Muscle layer of colon (tissue), 2 donors: ENCODE results near the gene RALGPS1.
"Not testable (repeated sequence)": the region's sequence is repeated elsewhere in the genome, so short reads cannot be mapped to it uniquely, and the experiment has no call there.

Source experiments
- H3K27ac ChIP-seq: one replicate; pipeline ENCODE4 v1.7.0; 2013; ENCODE audit warnings: low read depth, mild to moderate bottlenecking, low read length, moderate library complexity
- H3K27me3 ChIP-seq, 2 donors: one replicate each; pipeline ENCODE4 v1.7.0; 2013; ENCODE audit warnings: low read length in 2 of 2, mild to moderate bottlenecking in 2 of 2; ENCODE audit not compliant: insufficient read depth in 2 of 2, control insufficient read depth in 1 of 2
- H3K36me3 ChIP-seq: one replicate; pipeline ENCODE4 v1.7.0; 2013; ENCODE audit warnings: mild to moderate bottlenecking, low read length; ENCODE audit not compliant: insufficient read depth
- H3K4me1 ChIP-seq: one replicate; pipeline ENCODE4 v1.7.0; 2013; ENCODE audit warnings: mild to moderate bottlenecking, low read length; ENCODE audit not compliant: insufficient read depth
- H3K4me3 ChIP-seq, 2 donors: one replicate each; pipeline ENCODE4 v1.7.0; 2013; ENCODE audit warnings: low read length in 2 of 2, low read depth in 1 of 2, mild to moderate bottlenecking in 1 of 2, moderate library complexity in 1 of 2
- H3K9ac ChIP-seq: one replicate; pipeline ENCODE4 v1.7.0; 2013; ENCODE audit warnings: low read length
- H3K9me3 ChIP-seq: one replicate; pipeline ENCODE4 v1.7.0; 2013; ENCODE audit warnings: mild to moderate bottlenecking, low read length
- donor health status: abdominal sarcoma.
- donor health status: Adenocarcinoma of cecum.

The RALGPS1 gene

GRCh38 chr9:127166111-127166510, 251.5 kb downstream of the RALGPS1 start:
- peaks cover 8% of the 10 kb centered on the region for H3K4me1 ChIP-seq
- no peak overlapping the region for H3K4me3 ChIP-seq
- H3K9ac ChIP-seq = no peak overlapping the region

GRCh38 chr9:127166651-127167524, 252.3 kb downstream of the RALGPS1 start:
- no peaks in the 10 kb centered on the region for H3K36me3 ChIP-seq

More at GRCh38 chr9:127166111-127166510, 251.5 kb downstream of the RALGPS1 start:
- no peaks in the 10 kb centered on the region for H3K27me3 ChIP-seq
- H3K27ac ChIP-seq = no peak overlapping the region
- no peaks in the 10 kb centered on the region for H3K36me3 ChIP-seq
- no peaks in the 10 kb centered on the region for H3K9me3 ChIP-seq

GRCh38 chr9:127167560-127168326, 253.2 kb downstream of the RALGPS1 start:
- H3K4me1 ChIP-seq = peaks cover 10% of the 10 kb centered on the region
- no peak overlapping the region for H3K4me3 ChIP-seq
- H3K27ac ChIP-seq = no peak overlapping the region
- no peaks in the 10 kb centered on the region for H3K36me3 ChIP-seq
- H3K9me3 ChIP-seq = no peaks in the 10 kb centered on the region
- no peaks in the 10 kb centered on the region for H3K27me3 ChIP-seq
- H3K9ac ChIP-seq = no peak overlapping the region

More at GRCh38 chr9:127166651-127167524, 252.3 kb downstream of the RALGPS1 start:
- Histone ChIP-seq H3K9ac (no peak overlapping the region), H3K27ac (no peak overlapping the region), H3K4me1 (peaks cover 7% of the 10 kb centered on the region), H3K9me3 (no peaks in the 10 kb centered on the region), H3K27me3 (no peaks in the 10 kb centered on the region), H3K4me3 (no peak overlapping the region)

- Histone ChIP-seq H3K4me1 (peaks cover 15% of the 10 kb centered on the region), H3K4me3 (no peak overlapping the region), H3K27me3 (no peaks in the 10 kb centered on the region), H3K9me3 (no peaks in the 10 kb centered on the region), H3K36me3 (no peaks in the 10 kb centered on the region), H3K9ac (no peak overlapping the region), H3K27ac (no peak overlapping the region)
Measured at GRCh38 chr9:127168756-127169574, 254.4 kb downstream of the RALGPS1 start.

- Histone ChIP-seq H3K4me3 (no peak overlapping the region), H3K36me3 (no peaks in the 10 kb centered on the region), H3K9ac (no peak overlapping the region)
Measured at GRCh38 chr9:127169575-127169883, 254.9 kb downstream of the RALGPS1 start.

GRCh38 chr9:127170103-127170502, 255.5 kb downstream of the RALGPS1 start:
- no peak overlapping the region for H3K27ac ChIP-seq
- H3K36me3 ChIP-seq = no peaks in the 10 kb centered on the region
- no peak overlapping the region for H3K4me3 ChIP-seq
- no peaks in the 10 kb centered on the region for H3K27me3 ChIP-seq
- no peaks in the 10 kb centered on the region for H3K9me3 ChIP-seq
- H3K4me1 ChIP-seq = peaks cover 15% of the 10 kb centered on the region
- H3K9ac ChIP-seq = no peak overlapping the region

More at GRCh38 chr9:127169575-127169883, 254.9 kb downstream of the RALGPS1 start:
- Histone ChIP-seq H3K27ac (no peak overlapping the region), H3K27me3 (no peaks in the 10 kb centered on the region), H3K4me1 (peaks cover 15% of the 10 kb centered on the region), H3K9me3 (no peaks in the 10 kb centered on the region)

- Histone ChIP-seq H3K9ac (no peak overlapping the region), H3K36me3 (no peaks in the 10 kb centered on the region), H3K9me3 (no peaks in the 10 kb centered on the region), H3K4me1 (peaks cover 15% of the 10 kb centered on the region), H3K27ac (no peak overlapping the region), H3K27me3 (no peaks in the 10 kb centered on the region), H3K4me3 (no peak overlapping the region)
Measured at GRCh38 chr9:127170652-127171051, 256.1 kb downstream of the RALGPS1 start.

GRCh38 chr9:127171348-127171747, 256.8 kb downstream of the RALGPS1 start:
- not testable (repeated sequence) for H3K27me3 ChIP-seq, H3K4me3 ChIP-seq, H3K9me3 ChIP-seq, H3K27ac ChIP-seq, H3K9ac ChIP-seq, H3K36me3 ChIP-seq
- H3K4me1 ChIP-seq = peaks cover 15% of the 10 kb centered on the region

GRCh38 chr9:127172066-127172707, 257.6 kb downstream of the RALGPS1 start:
- H3K4me3 ChIP-seq = no peak overlapping the region
- peaks cover 15% of the 10 kb centered on the region for H3K4me1 ChIP-seq
- no peaks in the 10 kb centered on the region for H3K36me3 ChIP-seq
- H3K27ac ChIP-seq = peak overlapping the region; percentile 8
- H3K9me3 ChIP-seq = no peaks in the 10 kb centered on the region
- H3K27me3 ChIP-seq = no peaks in the 10 kb centered on the region
- H3K9ac ChIP-seq = no peak overlapping the region

GRCh38 chr9:127173063-127173462, 258.5 kb downstream of the RALGPS1 start:
- Histone ChIP-seq H3K27ac (peak overlapping the region; percentile 8), H3K4me3 (no peak overlapping the region), H3K9me3 (no peaks in the 10 kb centered on the region), H3K9ac (no peak overlapping the region), H3K4me1 (peaks cover 15% of the 10 kb centered on the region), H3K36me3 (no peaks in the 10 kb centered on the region), H3K27me3 (no peaks in the 10 kb centered on the region)
